K562 (cell line): Measurements from ENCODE around the gene BICDL1. TPM values are rescaled to one million over a fixed set of nuclear protein-coding genes. Genes with fewer than 3 reads are reported as not detected.

Source experiments
- ATAC-seq: fragments of 200-7000 bp; cut with Tn5 transposase; 3 replicates; pipeline ENCODE4 v1.9.1; 2020; ENCODE audit warnings: moderate library complexity
- BruUV-seq: library from RNA; stranded (reverse); fragments of 400-500 nt; replicated peaks from 2 replicates; lab custom pipeline; 2021; lab: Mats Ljungman, UMichigan
- CTCF ChIA-PET: fragments of 300-600 bp; formaldehyde crosslinking; extraction: SDS; loops from one replicate; lab custom pipeline; 2021; ENCODE audit warnings: low intra/inter-chr PET ratio; lab: Yijun Ruan, JAX
- POLR2A ChIA-PET: fragments of 300-600, 350-650 bp; sonication (Branson Sonifier 250); formaldehyde crosslinking; extraction: SDS; loops from one replicate; lab custom pipeline; 2021; ENCODE audit warnings: antibody characterized with exemption, inconsistent platforms; lab: Yijun Ruan, JAX
- DNase-seq, 4 experiments: peaks; one replicate each; pipeline versions ENCODE4 v3.0.0 to v3.0.0-alpha.2; 2011 to 2018; ENCODE audit warnings: low spot score in 3 of 4, mixed read lengths in 3 of 4; ENCODE audit errors: extremely low read depth in 1 of 4
- FAIRE-seq: peaks from 2 replicates; lab custom pipeline; 2011; peaks lifted over from hg19 to GRCh38; lab: Jason Lieb, UNC
- H2AFZ ChIP-seq: 2 replicates; pipeline ENCODE4 v1.6.0; 2011; ENCODE audit warnings: low read depth, low read length, control low read depth, inconsistent platforms
- H3K27ac ChIP-seq: fragments of 200-600 bp; 3 replicates; pipeline ENCODE4 v1.8.0; 2011; ENCODE audit warnings: low read depth, mild to moderate bottlenecking, control low read depth, inconsistent platforms, low read length, moderate library complexity, mixed read lengths; ENCODE audit errors: extremely low read depth
- H3K27me3 ChIP-seq, 2 experiments: fragments of 300-600 bp in 1 of 2; 2 replicates in 1 of 2; 3 replicates in 1 of 2; pipeline versions ENCODE4 v1.6.0 to v1.8.0; 2011; ENCODE audit warnings: inconsistent platforms in 2 of 2, low read length in 2 of 2, mild to moderate bottlenecking in 1 of 2, mixed read lengths in 1 of 2, moderate library complexity in 1 of 2; ENCODE audit not compliant: control insufficient read depth in 2 of 2, insufficient read depth in 2 of 2
- H3K36me3 ChIP-seq: fragments of 300-600 bp; 3 replicates; pipeline ENCODE4 v1.8.0; 2011; ENCODE audit warnings: mild to moderate bottlenecking, low read length, inconsistent platforms; ENCODE audit not compliant: control insufficient read depth, insufficient read depth
- H3K4me1 ChIP-seq, 2 experiments: fragments of 200-600 bp in 1 of 2; replicated peaks in 1 of 2; 2 replicates in 1 of 2; 3 replicates in 1 of 2; pipeline versions ENCODE4 v1.5.1 to v1.8.0; 2011; ENCODE audit warnings: inconsistent platforms in 2 of 2, low read length in 2 of 2, mild to moderate bottlenecking in 1 of 2, mixed read lengths in 1 of 2, moderate library complexity in 1 of 2; ENCODE audit not compliant: control insufficient read depth in 2 of 2, insufficient read depth in 2 of 2
- H3K4me2 ChIP-seq: 2 replicates; pipeline ENCODE4 v1.6.1; 2011; ENCODE audit warnings: low read length, control low read depth, inconsistent platforms, mixed read lengths; ENCODE audit not compliant: insufficient read depth
- H3K4me3 ChIP-seq: fragments of 200-600 bp; sonication (generic), shearing (Covaris generic); 2 replicates; pipeline ENCODE4 v1.5.1; 2016; ENCODE audit warnings: control low read depth, inconsistent platforms
- H3K79me2 ChIP-seq: fragments of 200-600 bp; 3 replicates; pipeline ENCODE4 v1.8.0; 2011; ENCODE audit warnings: low read length, inconsistent platforms; ENCODE audit not compliant: control insufficient read depth, insufficient read depth
- H3K9ac ChIP-seq, 2 experiments: 2 replicates each; pipeline versions ENCODE4 v1.6.0 to v1.6.1; 2011; ENCODE audit warnings: low read depth in 2 of 2, low read length in 2 of 2, control low read depth in 1 of 2, inconsistent platforms in 1 of 2, mild to moderate bottlenecking in 1 of 2, mixed read lengths in 1 of 2; ENCODE audit not compliant: insufficient read depth in 1 of 2
- H3K9me1 ChIP-seq: one replicate; pipeline ENCODE4 v1.6.0; 2011; ENCODE audit warnings: inconsistent platforms, mild to moderate bottlenecking, low read length, moderate library complexity; ENCODE audit not compliant: control insufficient read depth, insufficient read depth
- H3K9me3 ChIP-seq: replicated peaks from 2 replicates; pipeline ENCODE4 v1.5.1; 2011; ENCODE audit warnings: low read depth, low read length, inconsistent platforms; ENCODE audit not compliant: control insufficient read depth, insufficient read depth
- H4K20me1 ChIP-seq: replicated peaks from 2 replicates; pipeline ENCODE4 v1.6.1; 2011; ENCODE audit warnings: low read length, inconsistent platforms, mixed read lengths; ENCODE audit not compliant: control insufficient read depth, insufficient read depth
- BRD4 ChIP-seq: fragments of 200-600 bp; sonication (generic); IDR thresholded peaks from 2 replicates; pipeline ENCODE4 v1.6.1; 2017; ENCODE audit warnings: inconsistent platforms
- DDX20 ChIP-seq: fragments of 450-650 bp; IDR thresholded peaks from 2 replicates; pipeline ENCODE4 v1.6.1; 2016; ENCODE audit warnings: missing genetic modification characterization, low read depth, mild to moderate bottlenecking, missing compliant biosample characterization, moderate library complexity
- ELF1 ChIP-seq: fragments of 200-800 bp; sonication (Bioruptor generic); IDR thresholded peaks from 2 replicates; pipeline ENCODE4 v1.6.1; 2016; ENCODE audit warnings: missing genetic modification characterization, missing compliant biosample characterization
- ELF4 ChIP-seq: fragments of 450-650 bp; formaldehyde crosslinking; IDR thresholded peaks from 2 replicates; pipeline ENCODE4 v1.4.0; 2022; ENCODE audit warnings: missing genetic modification characterization
- HLTF ChIP-seq: fragments of 450-650 bp; IDR thresholded peaks from 2 replicates; pipeline ENCODE4 v1.6.1; 2016
- IRF1 ChIP-seq: sonication (generic); formaldehyde crosslinking; IDR thresholded peaks from 2 replicates; pipeline ENCODE4 v1.8.0; 2022; ENCODE audit warnings: missing genetic modification reagents, mild to moderate bottlenecking, borderline replicate concordance
- IRF9 ChIP-seq: fragments of 450-650 bp; IDR thresholded peaks from 2 replicates; pipeline ENCODE4 v1.6.1; 2016; ENCODE audit warnings: missing biosample characterization, missing genetic modification characterization
- MYNN ChIP-seq, 2 experiments: sonication (generic); formaldehyde crosslinking in 1 of 2; IDR thresholded peaks; 2 replicates each; pipeline versions ENCODE4 v1.5.0 to v1.6.1; 2016 to 2020; ENCODE audit warnings: antibody characterized with exemption in 1 of 2, missing genetic modification reagents in 1 of 2
- NFRKB ChIP-seq: fragments of 450-650 bp; IDR thresholded peaks from 2 replicates; pipeline ENCODE4 v1.6.1; 2016; ENCODE audit warnings: low read depth
- PML ChIP-seq: IDR thresholded peaks from 2 replicates; pipeline ENCODE4 v1.6.1; 2012; ENCODE audit warnings: low read length, inconsistent platforms
- POLR2A ChIP-seq: fragments of 450-650 bp; conservative IDR thresholded peaks from 2 replicates; pipeline ENCODE4 v1.6.1; 2016
- PREB ChIP-seq: sonication (generic); formaldehyde crosslinking; IDR thresholded peaks from 2 replicates; pipeline ENCODE4 v1.8.1; 2023; ENCODE audit warnings: mild to moderate bottlenecking, missing genetic modification reagents
- TAF1 ChIP-seq: IDR thresholded peaks from 2 replicates; pipeline ENCODE4 v1.6.1; 2011; ENCODE audit warnings: mild to moderate bottlenecking, low read length, moderate library complexity; ENCODE audit not compliant: insufficient read depth, control insufficient read depth, severe bottlenecking; ENCODE audit errors: extremely low read depth
- ZNF174 ChIP-seq: fragments of 250-450 bp; sonication (Bioruptor Pico); IDR thresholded peaks from 2 replicates; pipeline ENCODE4 v1.4.0; 2020; ENCODE audit warnings: mild to moderate bottlenecking
- ZNF212 ChIP-seq: fragments of 450-650 bp; formaldehyde crosslinking; IDR thresholded peaks from 2 replicates; pipeline ENCODE4 v1.4.0; 2020; ENCODE audit warnings: mild to moderate bottlenecking
- ZNF584 ChIP-seq: fragments of 200-800 bp; sonication (Bioruptor generic); IDR thresholded peaks from 2 replicates; pipeline ENCODE4 v1.6.1; 2016; ENCODE audit warnings: low read depth, mild to moderate bottlenecking, missing genetic modification characterization, missing compliant biosample characterization
- ZNF707 ChIP-seq: fragments of 250-450 bp; sonication (Bioruptor Pico); conservative IDR thresholded peaks from 2 replicates; pipeline ENCODE4 v1.8.0; 2022; ENCODE audit warnings: inconsistent platforms, mild to moderate bottlenecking, moderate library complexity
- WGBS: fragments of 100-300 bp; shearing (Covaris generic); methylation state at CpG from one replicate; pipeline ENCODE4 v1.1.6; 2016; ENCODE audit warnings: low coverage, mixed read lengths; ENCODE audit not compliant: insufficient coverage; ENCODE audit errors: missing lambda C conversion rate; 5-methylcytosine and 5-hydroxymethylcytosine counted together
- in situ Hi-C: fragments of 300-500 bp; cut with MboI; formaldehyde crosslinking; loops from 4 replicates; pipeline ENCODE4 v1.15.0; 2018; ENCODE audit warnings: inconsistent platforms, mixed read lengths
- intact Hi-C: fragments of 100-400 bp; cut with micrococcal nuclease; formaldehyde crosslinking; loops from 2 replicates; pipeline ENCODE4 v1.14.2; 2022
- polyA plus RNA-seq, 8 experiments: library from polyadenylated mRNA; depleted of rRNA in 4 of 8; stranded (reverse) in 5 of 8; unstranded in 3 of 8; fragments of >200 nt; fragmentation: Nextera tagmentation in 2 of 8; fragmentation: Illumina TruSeq in 1 of 8; extraction: Ambion mirVana in 2 of 8; extraction: Trizol in 1 of 8; gene quantifications; 2 replicates each; pipeline versions ENCODE4 v1.2.1 to v1.2.3, GENCODE V29; 2011 to 2014; ENCODE audit warnings: inconsistent platforms in 1 of 8, missing spikeins in 1 of 8
- total RNA-seq, 7 experiments: library from RNA; depleted of rRNA in 6 of 7; stranded (reverse); fragments of >200 nt in 6 of 7; fragmentation: Illumina TruSeq in 2 of 7; extraction: Trizol in 2 of 7; gene quantifications; 2 replicates each; pipeline versions ENCODE4 v1.2.1 to v1.2.3, GENCODE V29; 2011 to 2021; ENCODE audit warnings: low replicate concordance in 1 of 7

The BICDL1 gene
- total and polyA plus RNA-seq, 9 of the 15 experiments (the other 6 are each of a cell fraction or from before 2014, with no cell fraction given) = 0.06 to 2.0 (median 0.58) TPM

- no peak for TF ChIP-seq NFRKB
- no peak for TF ChIP-seq IRF1 (CRISPR knock-in tag)
- TF ChIP-seq IRF9 (tag) = no peak
- TF ChIP-seq PML = no peak
Observed at GRCh38 chr12:120140603-120141002, 151.6 kb downstream of the BICDL1 start (continued).

GRCh38 chr12:120141336-120141735, 152.3 kb downstream of the BICDL1 start:
- Histone ChIP-seq H3K27ac (no peak overlapping the region), H3K9me1 (no peaks in the 10 kb centered on the region)
- CTCF ChIA-PET = no interaction called here
- TF ChIP-seq ZNF584 (CRISPR knock-in tag) = no peak
- no peak for TF ChIP-seq PREB (CRISPR knock-in tag)
- no peak for TF ChIP-seq BRD4
- TF ChIP-seq ZNF212 (CRISPR knock-in tag) = no peak
- TF ChIP-seq POLR2A = no peak
- TF ChIP-seq ELF1 (tag) = no peak
- TF ChIP-seq ZNF707 (CRISPR knock-in tag) = no peak
- TF ChIP-seq ELF4 (CRISPR knock-in tag) = no peak
- no peak for TF ChIP-seq HLTF
- no peak for TF ChIP-seq DDX20 (tag)
- TF ChIP-seq TAF1 = no peak
- no peak for TF ChIP-seq ZNF174 (CRISPR knock-in tag)
- TF ChIP-seq MYNN (IDR thresholded peaks at IDR 0.05) = no peak
- TF ChIP-seq MYNN (CRISPR knock-in tag; IDR thresholded peaks at IDR 0.05) = no peak
- TF ChIP-seq, all 486 proteins: peak for 0
- H2AFZ ChIP-seq = no peak overlapping the region
- DNase-seq (no peak), FAIRE-seq (no peak), ATAC-seq (no peak)
- POLR2A ChIA-PET = interaction anchor here (1.0 kb wide), 1 partner anchor 9 kb away, joined by 3 read pairs; no protein-coding TSS in a partner anchor
- no peaks in the 10 kb centered on the region for H3K9me3 ChIP-seq
- H3K4me1 ChIP-seq = no peaks in the 10 kb centered on the region
- no TSS peak for BruUV-seq
- no peaks in the 10 kb centered on the region for H3K79me2 ChIP-seq
- H3K36me3 ChIP-seq = peaks cover 95% of the 10 kb centered on the region
- H3K27me3 ChIP-seq = no peaks in the 10 kb centered on the region
- in situ Hi-C loops = loop anchor here (5.0 kb wide), 1 partner anchor 46 kb away; no protein-coding TSS in a partner anchor
- no peaks in the 10 kb centered on the region for H4K20me1 ChIP-seq
- H3K9ac ChIP-seq = no peak overlapping the region
- WGBS = 90% methylated on average over 6 of the region's 6 CpGs
- no peak overlapping the region for H3K4me2 ChIP-seq
- intact Hi-C loops = no loop called here
- no peak overlapping the region for H3K4me3 ChIP-seq
